ENCODE results near the gene KRT34.
"Not testable (repeated sequence)": the region's sequence is repeated elsewhere in the genome, so short reads cannot be mapped to it uniquely, and the experiment has no call there.

KRT34 gene

DNA sequence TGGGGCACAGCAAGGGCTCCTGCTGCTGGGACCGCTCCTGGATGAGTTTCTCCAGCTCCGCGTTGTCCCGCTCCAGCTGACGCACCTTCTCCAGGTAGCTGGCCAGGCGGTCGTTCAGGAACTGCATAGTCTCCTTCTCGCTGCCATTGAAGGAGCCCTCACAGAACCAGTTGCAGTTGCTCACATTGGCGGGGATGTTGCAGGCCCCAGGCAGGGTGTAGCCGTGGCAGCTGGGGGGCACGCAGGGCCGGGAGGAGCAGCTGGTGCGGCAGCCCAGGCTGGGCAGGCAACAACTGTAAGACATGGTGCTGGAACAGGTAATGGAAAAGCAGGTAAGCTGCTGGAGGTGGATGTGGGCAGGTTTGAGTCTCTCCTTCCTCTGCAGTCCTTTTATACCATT lies at the start of gene KRT34:
KRT34 (minus strand) TSS at position 364 of the 400 bp plus-strand sequence; CDS start at position 304, 60 bp downstream.
- not testable (repeated sequence) for H2AFZ ChIP-seq (ENCODE audit: low read length, unreplicated experiment); H3K27me3 ChIP-seq (ENCODE audit: insufficient read depth, low read length); H3K4me3 ChIP-seq (ENCODE audit: low read depth, low read length); H3K36me3 ChIP-seq (ENCODE audit: insufficient read depth, low read length); H3K79me2 ChIP-seq (ENCODE audit: control insufficient read depth, insufficient read depth, low read length, unreplicated experiment)
- peak within 1 kb of the TSS; percentile 86 for H3K27ac ChIP-seq (ENCODE audit: low read depth, low read length)
- H3K4me1 ChIP-seq (ENCODE audit: control insufficient read depth, insufficient read depth, low read length, unreplicated experiment) = peaks cover 37% of the 10 kb centered on the region

DNA sequence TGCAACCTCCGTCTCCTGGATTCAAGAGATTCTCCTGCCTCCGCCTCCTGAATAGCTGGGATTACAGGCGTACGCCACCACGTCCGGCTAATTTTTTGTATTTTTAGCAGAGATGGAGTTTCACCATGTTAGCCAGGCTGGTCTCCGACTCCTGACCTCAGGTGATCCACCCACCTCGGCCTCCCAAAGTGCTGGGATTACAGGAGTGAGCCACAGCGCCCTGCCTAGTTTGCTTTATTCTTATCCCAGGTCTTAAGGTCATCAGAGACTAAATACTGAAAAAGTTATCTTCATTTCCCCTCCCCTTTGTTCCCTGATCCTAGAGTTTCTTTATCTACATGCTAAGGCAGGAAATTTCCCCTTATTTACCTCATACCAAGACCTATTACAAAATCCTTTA lies 48.3 kb upstream of the KRT34 start:
- H3K27ac ChIP-seq (ENCODE audit: low read depth, low read length); H3K4me3 ChIP-seq (ENCODE audit: low read depth, low read length); H3K4me1 ChIP-seq (ENCODE audit: control insufficient read depth, insufficient read depth, low read length, unreplicated experiment); H3K79me2 ChIP-seq (ENCODE audit: control insufficient read depth, insufficient read depth, low read length, unreplicated experiment); H3K36me3 ChIP-seq (ENCODE audit: insufficient read depth, low read length); H3K27me3 ChIP-seq (ENCODE audit: insufficient read depth, low read length); H2AFZ ChIP-seq (ENCODE audit: low read length, unreplicated experiment): not testable (repeated sequence)

DNA sequence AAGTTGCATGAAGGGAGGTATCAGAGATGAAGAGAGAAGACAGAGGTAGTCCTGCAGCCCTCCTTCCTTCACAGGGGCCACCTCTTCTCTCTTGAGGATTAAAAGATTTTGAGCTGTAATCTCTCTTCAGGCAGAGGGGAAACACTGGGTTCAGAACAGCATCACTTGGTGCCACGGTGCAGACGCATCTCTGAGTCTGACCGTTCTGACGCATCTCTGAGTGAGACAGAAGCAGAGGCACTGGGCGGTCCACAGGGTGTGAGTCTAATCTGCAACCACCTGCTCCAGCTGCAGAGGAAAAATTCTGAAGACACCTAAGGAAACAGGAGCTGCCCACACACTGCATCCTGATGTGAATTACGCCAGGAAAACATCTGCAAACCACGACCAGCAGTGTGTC lies 47.6 kb upstream of the KRT34 start:
- H3K79me2 ChIP-seq (ENCODE audit: control insufficient read depth, insufficient read depth, low read length, unreplicated experiment) = no peaks in the 10 kb centered on the region
- H3K27me3 ChIP-seq (ENCODE audit: insufficient read depth, low read length) = no peaks in the 10 kb centered on the region
- H3K4me1 ChIP-seq (ENCODE audit: control insufficient read depth, insufficient read depth, low read length, unreplicated experiment) = peaks cover 8% of the 10 kb centered on the region
- H3K4me3 ChIP-seq (ENCODE audit: low read depth, low read length) = no peak overlapping the region
- no peaks in the 10 kb centered on the region for H3K36me3 ChIP-seq (ENCODE audit: insufficient read depth, low read length)
- no peak overlapping the region for H3K27ac ChIP-seq (ENCODE audit: low read depth, low read length)
- H2AFZ ChIP-seq (ENCODE audit: low read length, unreplicated experiment) = no peak overlapping the region

DNA sequence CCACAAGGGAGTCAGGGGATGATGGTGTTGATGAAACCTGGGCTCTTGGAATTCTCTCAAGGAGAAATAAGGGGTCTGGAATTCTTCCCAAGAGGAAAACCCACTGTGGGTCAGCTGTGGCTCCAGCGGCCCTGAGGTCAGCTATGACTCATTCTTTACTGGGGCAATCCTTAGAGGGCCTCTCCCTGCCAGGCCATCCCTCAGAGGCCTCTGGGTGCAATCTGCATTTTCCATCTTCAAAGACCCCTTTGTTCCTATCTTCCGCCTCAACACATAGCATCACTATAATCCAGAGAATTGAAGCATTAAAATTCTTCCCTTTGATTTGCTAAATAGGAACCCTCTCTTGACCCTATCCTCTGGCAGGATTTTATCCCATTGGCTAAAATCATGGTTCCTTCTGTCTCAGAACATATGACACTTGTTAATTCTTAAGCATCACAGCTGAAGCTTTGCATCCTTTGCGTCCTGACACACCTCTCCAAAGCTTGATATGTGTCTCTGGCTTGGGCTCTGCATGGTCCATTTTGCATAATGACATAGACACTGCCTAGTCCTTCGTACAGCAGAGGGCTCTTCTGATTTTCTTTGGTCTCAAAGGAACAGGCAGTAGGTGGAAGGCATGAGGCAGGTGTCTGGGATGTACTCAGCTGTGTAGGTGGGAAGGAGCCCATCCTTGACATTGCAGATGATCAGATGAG lies 46.6 kb upstream of the KRT34 start:
- Histone ChIP-seq H2AFZ (ENCODE audit: low read length, unreplicated experiment) (no peak overlapping the region), H3K36me3 (ENCODE audit: insufficient read depth, low read length) (no peaks in the 10 kb centered on the region), H3K4me3 (ENCODE audit: low read depth, low read length) (no peak overlapping the region), H3K27ac (ENCODE audit: low read depth, low read length) (no peak overlapping the region), H3K27me3 (ENCODE audit: insufficient read depth, low read length) (no peaks in the 10 kb centered on the region), H3K4me1 (ENCODE audit: control insufficient read depth, insufficient read depth, low read length, unreplicated experiment) (peaks cover 8% of the 10 kb centered on the region), H3K79me2 (ENCODE audit: control insufficient read depth, insufficient read depth, low read length, unreplicated experiment) (no peaks in the 10 kb centered on the region)

DNA sequence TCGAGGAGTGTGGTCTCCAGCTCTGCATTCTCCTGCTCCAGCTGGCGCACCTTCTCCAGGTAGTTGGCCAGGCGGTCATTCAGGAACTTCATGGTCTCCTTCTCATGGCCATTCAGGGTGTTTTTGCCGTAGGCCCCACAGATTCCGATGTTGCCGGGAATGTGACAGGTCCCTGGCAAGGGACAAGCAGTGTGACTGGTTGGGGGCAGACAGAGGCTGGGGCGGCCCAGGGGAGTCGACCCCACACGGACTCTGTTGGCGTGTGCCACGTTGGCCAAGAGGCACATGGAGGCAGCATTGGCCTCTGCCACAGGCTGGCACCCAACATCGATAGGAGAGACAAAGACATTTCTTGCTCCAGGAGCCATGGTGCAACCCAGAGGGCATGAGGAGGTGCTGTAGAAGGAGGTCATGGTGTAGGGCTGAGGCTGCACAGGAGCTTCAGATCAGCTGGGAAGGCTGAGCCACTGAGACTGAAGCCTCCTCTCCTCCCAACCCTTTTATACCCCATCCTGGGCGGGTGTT lies 42.1 kb upstream of the KRT34 start, which contains the start of gene KRT37:
KRT37 (minus strand) TSS at position 475 of the 525 bp plus-strand sequence; CDS start at position 413, 62 bp downstream.
- no peaks in the 10 kb centered on the region for H3K36me3 ChIP-seq (ENCODE audit: insufficient read depth, low read length)
- no peaks in the 10 kb centered on the region for H3K27me3 ChIP-seq (ENCODE audit: insufficient read depth, low read length)
- H2AFZ ChIP-seq (ENCODE audit: low read length, unreplicated experiment) = no peak within 1 kb of the TSS
- H3K4me3 ChIP-seq (ENCODE audit: low read depth, low read length) = no peak within 1 kb of the TSS
- H3K79me2 ChIP-seq (ENCODE audit: control insufficient read depth, insufficient read depth, low read length, unreplicated experiment) = no peaks in the 10 kb centered on the region
- H3K27ac ChIP-seq (ENCODE audit: low read depth, low read length) = no peak within 1 kb of the TSS
- peaks cover 29% of the 10 kb centered on the region for H3K4me1 ChIP-seq (ENCODE audit: control insufficient read depth, insufficient read depth, low read length, unreplicated experiment)

DNA sequence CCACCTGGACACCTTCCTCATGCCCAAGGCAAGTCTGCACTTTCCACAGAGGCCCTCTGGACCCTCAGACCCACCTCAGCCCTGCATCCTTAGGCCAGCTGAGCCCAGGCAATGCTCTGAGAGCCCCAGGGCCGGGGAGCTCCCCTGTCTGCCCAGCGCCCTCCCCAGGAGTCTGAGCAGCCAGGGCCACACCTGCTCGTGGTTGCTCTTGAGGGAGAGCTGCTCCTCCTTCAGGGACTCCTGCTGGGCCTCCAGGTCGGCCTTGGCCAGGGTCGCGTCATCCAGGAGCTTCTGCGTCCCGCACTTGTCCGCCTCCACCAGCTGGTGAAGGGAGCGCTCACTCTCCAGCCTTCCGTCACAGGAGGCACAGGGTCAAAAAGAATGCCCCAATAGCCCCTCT lies 40.5 kb upstream of the KRT34 start:
- H3K4me1 ChIP-seq (ENCODE audit: control insufficient read depth, insufficient read depth, low read length, unreplicated experiment) = peaks cover 24% of the 10 kb centered on the region
- H3K27ac ChIP-seq (ENCODE audit: low read depth, low read length); H3K79me2 ChIP-seq (ENCODE audit: control insufficient read depth, insufficient read depth, low read length, unreplicated experiment); H2AFZ ChIP-seq (ENCODE audit: low read length, unreplicated experiment); H3K4me3 ChIP-seq (ENCODE audit: low read depth, low read length); H3K36me3 ChIP-seq (ENCODE audit: insufficient read depth, low read length); H3K27me3 ChIP-seq (ENCODE audit: insufficient read depth, low read length): not testable (repeated sequence)

DNA sequence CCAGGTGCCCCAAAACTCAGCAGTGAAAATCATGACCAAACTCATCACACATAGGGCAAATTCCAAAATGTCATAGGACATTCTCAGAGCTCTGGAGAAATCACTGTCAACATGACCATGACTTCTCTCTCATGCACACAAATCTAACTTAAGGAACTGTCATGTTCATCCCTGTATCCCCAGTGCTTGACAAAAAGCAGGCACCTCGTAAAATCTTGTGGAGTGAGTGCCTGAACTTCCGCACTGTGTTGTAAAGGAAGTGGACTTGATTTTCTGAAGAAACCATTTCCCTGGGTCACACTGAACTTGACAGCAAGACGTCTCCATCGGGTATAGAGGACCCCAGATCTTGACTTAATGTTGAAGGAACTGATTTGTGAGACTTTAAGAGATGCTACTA lies 39.5 kb upstream of the KRT34 start:
- Histone ChIP-seq H3K79me2 (ENCODE audit: control insufficient read depth, insufficient read depth, low read length, unreplicated experiment) (no peaks in the 10 kb centered on the region), H3K4me1 (ENCODE audit: control insufficient read depth, insufficient read depth, low read length, unreplicated experiment) (peaks cover 28% of the 10 kb centered on the region), H3K36me3 (ENCODE audit: insufficient read depth, low read length) (no peaks in the 10 kb centered on the region), H3K27ac (ENCODE audit: low read depth, low read length) (no peak overlapping the region), H3K4me3 (ENCODE audit: low read depth, low read length) (no peak overlapping the region), H3K27me3 (ENCODE audit: insufficient read depth, low read length) (no peaks in the 10 kb centered on the region), H2AFZ (ENCODE audit: low read length, unreplicated experiment) (no peak overlapping the region)

DNA sequence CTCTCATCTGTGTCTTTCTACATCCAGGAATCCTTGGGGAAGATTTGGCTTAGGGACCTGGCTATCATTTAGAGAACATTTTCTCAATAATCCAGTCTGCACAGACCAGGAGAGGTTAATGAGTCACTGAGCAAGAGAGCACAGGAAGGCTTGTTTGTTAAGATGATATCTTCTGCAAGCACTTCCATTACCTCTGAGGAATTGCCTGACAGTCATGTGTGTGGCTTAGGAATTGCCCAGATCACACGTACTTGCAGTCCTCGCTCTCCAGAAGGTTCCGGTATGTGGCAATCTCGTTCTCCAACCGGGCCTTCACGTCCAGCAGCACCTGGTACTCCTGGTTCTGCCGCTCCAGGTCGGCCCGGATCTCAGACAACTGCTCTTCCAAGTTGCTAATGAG lies 39.0 kb upstream of the KRT34 start:
- Histone ChIP-seq H3K27me3 (ENCODE audit: insufficient read depth, low read length) (no peaks in the 10 kb centered on the region), H3K27ac (ENCODE audit: low read depth, low read length) (no peak overlapping the region), H3K36me3 (ENCODE audit: insufficient read depth, low read length) (no peaks in the 10 kb centered on the region), H3K79me2 (ENCODE audit: control insufficient read depth, insufficient read depth, low read length, unreplicated experiment) (no peaks in the 10 kb centered on the region), H3K4me1 (ENCODE audit: control insufficient read depth, insufficient read depth, low read length, unreplicated experiment) (peaks cover 33% of the 10 kb centered on the region), H3K4me3 (ENCODE audit: low read depth, low read length) (no peak overlapping the region), H2AFZ (ENCODE audit: low read length, unreplicated experiment) (no peak overlapping the region)

DNA sequence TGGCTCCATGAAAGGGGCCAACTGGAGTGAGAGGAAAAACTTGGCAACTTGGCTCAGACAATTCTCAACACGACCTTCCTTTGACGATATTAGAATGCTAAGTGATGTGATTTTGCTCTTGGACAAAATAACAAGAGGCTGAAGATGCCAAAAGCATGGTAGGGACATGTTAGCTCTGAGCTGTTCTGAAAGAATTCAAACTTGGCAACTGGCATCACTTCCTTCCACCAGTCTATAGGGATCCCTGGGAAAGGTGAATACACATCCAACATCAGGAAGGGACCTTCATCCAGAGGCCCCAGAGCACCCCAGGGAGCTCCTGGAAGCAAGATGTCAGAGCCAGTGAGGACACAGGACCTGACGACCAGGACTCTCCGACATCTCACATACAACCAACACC lies 38.0 kb upstream of the KRT34 start:
- Histone ChIP-seq H3K27me3 (ENCODE audit: insufficient read depth, low read length) (no peaks in the 10 kb centered on the region), H3K36me3 (ENCODE audit: insufficient read depth, low read length) (no peaks in the 10 kb centered on the region), H3K4me1 (ENCODE audit: control insufficient read depth, insufficient read depth, low read length, unreplicated experiment) (peaks cover 42% of the 10 kb centered on the region), H3K79me2 (ENCODE audit: control insufficient read depth, insufficient read depth, low read length, unreplicated experiment) (no peaks in the 10 kb centered on the region), H3K4me3 (ENCODE audit: low read depth, low read length) (no peak overlapping the region), H3K27ac (ENCODE audit: low read depth, low read length) (no peak overlapping the region), H2AFZ (ENCODE audit: low read length, unreplicated experiment) (no peak overlapping the region)

DNA sequence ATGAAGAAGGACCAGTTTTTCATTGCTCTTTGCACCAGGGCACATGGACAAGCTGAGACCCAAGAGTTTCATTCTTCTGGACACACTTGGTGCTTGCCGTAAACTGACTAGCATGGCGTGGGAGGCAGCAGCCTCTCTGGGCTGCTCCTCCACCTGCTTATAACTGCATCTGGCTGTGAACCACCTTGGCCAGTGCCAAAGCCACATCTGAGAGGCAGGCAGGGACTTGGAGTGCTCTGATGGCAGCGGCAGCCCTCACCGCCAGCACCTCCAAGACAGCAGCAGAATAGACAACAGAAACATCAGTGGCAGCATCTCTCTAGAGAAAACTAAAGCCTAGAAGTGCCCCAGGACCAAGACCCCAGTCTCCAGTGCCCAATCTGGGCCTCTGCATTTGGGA lies 37.6 kb upstream of the KRT34 start:
- Histone ChIP-seq H3K79me2 (ENCODE audit: control insufficient read depth, insufficient read depth, low read length, unreplicated experiment) (no peaks in the 10 kb centered on the region), H3K27me3 (ENCODE audit: insufficient read depth, low read length) (no peaks in the 10 kb centered on the region), H2AFZ (ENCODE audit: low read length, unreplicated experiment) (no peak overlapping the region), H3K27ac (ENCODE audit: low read depth, low read length) (no peak overlapping the region), H3K36me3 (ENCODE audit: insufficient read depth, low read length) (no peaks in the 10 kb centered on the region), H3K4me1 (ENCODE audit: control insufficient read depth, insufficient read depth, low read length, unreplicated experiment) (peaks cover 42% of the 10 kb centered on the region), H3K4me3 (ENCODE audit: low read depth, low read length) (no peak overlapping the region)

DNA sequence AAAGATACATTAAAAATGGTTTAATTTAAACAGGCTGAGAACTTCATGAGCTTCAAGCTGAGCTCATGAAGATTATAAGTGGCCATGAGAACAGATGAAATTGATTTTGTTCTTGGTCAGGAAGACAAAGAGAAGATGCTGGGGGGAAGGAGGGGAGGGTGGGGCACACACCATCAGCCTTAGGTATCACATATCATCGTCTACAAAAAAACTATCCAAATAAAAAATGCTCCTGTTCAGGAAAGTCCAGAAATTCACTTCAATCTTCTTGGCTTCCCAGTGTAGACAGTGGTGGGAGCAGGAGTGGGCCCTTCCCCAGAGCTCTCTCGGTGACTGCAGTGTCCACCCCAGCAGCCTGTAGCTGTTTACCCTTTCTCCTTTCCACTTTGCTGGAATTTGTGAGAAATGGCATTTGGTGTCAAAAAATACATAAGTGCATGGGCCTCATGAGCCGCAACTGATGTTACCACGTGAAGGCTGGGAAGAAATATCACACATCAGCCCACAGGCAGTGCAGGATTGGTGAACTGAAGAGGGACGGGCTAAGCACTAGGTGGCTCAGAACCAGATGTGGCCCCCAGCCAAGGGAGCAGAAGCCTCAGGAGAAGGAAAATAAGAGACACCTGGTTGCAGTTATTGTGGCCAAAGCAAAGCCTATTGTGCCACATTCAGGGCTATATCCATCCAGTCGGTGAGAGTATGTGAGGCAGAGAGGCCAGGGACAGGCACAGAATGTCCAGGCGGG lies 36.2 kb upstream of the KRT34 start:
- H3K4me1 ChIP-seq (ENCODE audit: control insufficient read depth, insufficient read depth, low read length, unreplicated experiment) = peaks cover 42% of the 10 kb centered on the region
- no peak overlapping the region for H3K4me3 ChIP-seq (ENCODE audit: low read depth, low read length)
- H3K79me2 ChIP-seq (ENCODE audit: control insufficient read depth, insufficient read depth, low read length, unreplicated experiment) = no peaks in the 10 kb centered on the region
- H3K27ac ChIP-seq (ENCODE audit: low read depth, low read length) = no peak overlapping the region
- H2AFZ ChIP-seq (ENCODE audit: low read length, unreplicated experiment) = no peak overlapping the region
- H3K27me3 ChIP-seq (ENCODE audit: insufficient read depth, low read length) = no peaks in the 10 kb centered on the region
- no peaks in the 10 kb centered on the region for H3K36me3 ChIP-seq (ENCODE audit: insufficient read depth, low read length)

All from ACC112 (cell line).